OCI-LY1 (cell line): ENCODE measurements around the gene VPS4A.

Experiments
- H2AFZ ChIP-seq: fragments of 200-600 bp; sonication (generic), shearing (Covaris generic); 2 replicates; pipeline ENCODE4 v1.6.0; 2014; ENCODE audit warnings: antibody characterized with exemption, mild to moderate bottlenecking, low read length
- H3F3A ChIP-seq: fragments of 200-600 bp; sonication (generic), shearing (Covaris generic); 2 replicates; pipeline ENCODE4 v1.6.0; 2014; ENCODE audit warnings: mild to moderate bottlenecking, antibody characterized with exemption, low read length, moderate library complexity; ENCODE audit not compliant: insufficient read depth
- H3K27ac ChIP-seq: fragments of 200-600 bp; sonication (generic); 2 replicates; pipeline ENCODE4 v1.5.1; 2014; ENCODE audit warnings: low read length, mixed run types, mild to moderate bottlenecking, low read depth; ENCODE audit not compliant: poor library complexity, severe bottlenecking
- H3K27me3 ChIP-seq: fragments of 200-600 bp; sonication (generic); 2 replicates; pipeline ENCODE4 v1.6.0; 2014; ENCODE audit warnings: antibody characterized with exemption, mild to moderate bottlenecking, low read length, moderate library complexity; ENCODE audit not compliant: insufficient read depth
- H3K36me3 ChIP-seq: fragments of 200-600 bp; sonication (generic); 2 replicates; pipeline ENCODE4 v1.6.1; 2014; ENCODE audit warnings: mild to moderate bottlenecking, antibody characterized with exemption, low read length, moderate library complexity, mixed read lengths; ENCODE audit not compliant: insufficient read depth
- H3K4me1 ChIP-seq: fragments of 200-600 bp; sonication (generic); 2 replicates; pipeline ENCODE4 v1.5.1; 2014; ENCODE audit warnings: mild to moderate bottlenecking, low read length, moderate library complexity; ENCODE audit not compliant: insufficient read depth, severe bottlenecking
- H3K4me2 ChIP-seq: fragments of 200-600 bp; sonication (generic), shearing (Covaris generic); 2 replicates; pipeline ENCODE4 v1.6.1; 2014; ENCODE audit warnings: low read length
- H3K4me3 ChIP-seq: fragments of 200-600 bp; sonication (generic); 2 replicates; pipeline ENCODE4 v1.5.1; 2014; ENCODE audit warnings: low read length, low read depth, mild to moderate bottlenecking, mixed read lengths; ENCODE audit not compliant: poor library complexity, severe bottlenecking
- H3K79me2 ChIP-seq: fragments of 200-600 bp; shearing (Covaris generic); 2 replicates; pipeline ENCODE4 v1.6.1; 2016; ENCODE audit warnings: mixed run types, low read length, mixed read lengths; ENCODE audit not compliant: insufficient read depth
- H3K9ac ChIP-seq: fragments of 200-600 bp; sonication (generic), shearing (Covaris generic); 2 replicates; pipeline ENCODE4 v1.6.1; 2014; ENCODE audit warnings: mild to moderate bottlenecking, low read length, mixed read lengths
- H3K9me2 ChIP-seq: fragments of 200-600 bp; sonication (generic), shearing (Covaris generic); 2 replicates; pipeline ENCODE4 v1.6.1; 2014; ENCODE audit warnings: low read depth, mild to moderate bottlenecking, low read length, mixed read lengths
- H3K9me3 ChIP-seq: fragments of 200-600 bp; shearing (Covaris generic); 2 replicates; pipeline ENCODE4 v1.6.1; 2014; ENCODE audit warnings: low read length, mixed read lengths
- H4K20me1 ChIP-seq: fragments of 200-600 bp; sonication (generic), shearing (Covaris generic); 2 replicates; pipeline ENCODE4 v1.6.0; 2016; ENCODE audit warnings: mild to moderate bottlenecking, low read length; ENCODE audit not compliant: insufficient read depth
- CTCF ChIP-seq: fragments of 200-600 bp; sonication (generic), shearing (Covaris generic); IDR thresholded peaks from 2 replicates; pipeline ENCODE4 v1.5.1; 2017; ENCODE audit warnings: mild to moderate bottlenecking, antibody characterized with exemption, low read length, moderate library complexity, mixed read lengths
- EZH2 ChIP-seq: fragments of 200-600 bp; sonication (generic), shearing (Covaris generic); IDR thresholded peaks from 2 replicates; pipeline ENCODE4 v1.8.0; 2017; ENCODE audit warnings: borderline replicate concordance, mixed run types, mild to moderate bottlenecking, antibody characterized with exemption, low read length, moderate library complexity, mixed read lengths

Gene VPS4A

GRCh38 chr16:69318177-69318910 lies 7.2 kb downstream of the VPS4A start:
- no peaks in the 10 kb centered on the region for H3K9me2 ChIP-seq
- no peak overlapping the region for H3K4me2 ChIP-seq
- no peak overlapping the region for H3K27ac ChIP-seq
- H3K9ac ChIP-seq, result no peak overlapping the region
- H3K79me2 ChIP-seq, result no peaks in the 10 kb centered on the region
- H3K4me3 ChIP-seq, result no peak overlapping the region
- peaks cover 90% of the 10 kb centered on the region for H3K36me3 ChIP-seq
- H3K9me3 ChIP-seq, result no peaks in the 10 kb centered on the region
- H3K4me1 ChIP-seq, result no peaks in the 10 kb centered on the region
- no peaks in the 10 kb centered on the region for H4K20me1 ChIP-seq
- TF ChIP-seq CTCF (no peak), EZH2 (no peak)
- H3K27me3 ChIP-seq, result no peaks in the 10 kb centered on the region
- no peaks in the 10 kb centered on the region for H3F3A ChIP-seq
- H2AFZ ChIP-seq, result no peak overlapping the region

- H2AFZ ChIP-seq, result no peak overlapping the region
- H3K27ac ChIP-seq, result no peak overlapping the region
- no peaks in the 10 kb centered on the region for H3K4me1 ChIP-seq
- TF ChIP-seq EZH2 (no peak), CTCF (no peak)
- H3K79me2 ChIP-seq, result no peaks in the 10 kb centered on the region
- H4K20me1 ChIP-seq, result no peaks in the 10 kb centered on the region
- no peak overlapping the region for H3K4me3 ChIP-seq
- H3K4me2 ChIP-seq, result no peak overlapping the region
- H3F3A ChIP-seq, result no peaks in the 10 kb centered on the region
- no peaks in the 10 kb centered on the region for H3K9me3 ChIP-seq
- no peak overlapping the region for H3K9ac ChIP-seq
- H3K36me3 ChIP-seq, result peaks cover 90% of the 10 kb centered on the region
- H3K27me3 ChIP-seq, result no peaks in the 10 kb centered on the region
- no peaks in the 10 kb centered on the region for H3K9me2 ChIP-seq
These were observed 7.8 kb downstream of the VPS4A start for GRCh38 chr16:69318911-69319289.

GRCh38 chr16:69319381-69319780 lies 8.2 kb downstream of the VPS4A start:
- Histone ChIP-seq H3F3A (no peaks in the 10 kb centered on the region), H3K4me1 (no peaks in the 10 kb centered on the region), H4K20me1 (no peaks in the 10 kb centered on the region), H2AFZ (no peak overlapping the region), H3K36me3 (peaks cover 91% of the 10 kb centered on the region), H3K27ac (no peak overlapping the region), H3K9ac (no peak overlapping the region), H3K9me3 (no peaks in the 10 kb centered on the region), H3K4me3 (no peak overlapping the region), H3K9me2 (no peaks in the 10 kb centered on the region), H3K4me2 (no peak overlapping the region), H3K79me2 (no peaks in the 10 kb centered on the region), H3K27me3 (no peaks in the 10 kb centered on the region)
- TF ChIP-seq CTCF (no peak), EZH2 (no peak)
